Lower leg skin (tissue), 3 donors: ENCODE data around the gene ANGPTL5.

Experiments
- POLR2A ChIP-seq, 2 donors: fragments of 450-650 bp; IDR thresholded peaks; one replicate each; pipeline ENCODE4 v1.6.1; 2016 to 2017; ENCODE audit warnings: antibody characterized with exemption in 2 of 2, mild to moderate bottlenecking in 1 of 2, moderate library complexity in 1 of 2
- TF ChIP-seq, protein P1 (sequence below), 3 donors: fragments of 450-650 bp; IDR thresholded peaks; one replicate each; pipeline ENCODE4 v1.5.1; 2016; ENCODE audit warnings: antibody characterized with exemption in 3 of 3, mild to moderate bottlenecking in 3 of 3, moderate library complexity in 2 of 3

DNA sequence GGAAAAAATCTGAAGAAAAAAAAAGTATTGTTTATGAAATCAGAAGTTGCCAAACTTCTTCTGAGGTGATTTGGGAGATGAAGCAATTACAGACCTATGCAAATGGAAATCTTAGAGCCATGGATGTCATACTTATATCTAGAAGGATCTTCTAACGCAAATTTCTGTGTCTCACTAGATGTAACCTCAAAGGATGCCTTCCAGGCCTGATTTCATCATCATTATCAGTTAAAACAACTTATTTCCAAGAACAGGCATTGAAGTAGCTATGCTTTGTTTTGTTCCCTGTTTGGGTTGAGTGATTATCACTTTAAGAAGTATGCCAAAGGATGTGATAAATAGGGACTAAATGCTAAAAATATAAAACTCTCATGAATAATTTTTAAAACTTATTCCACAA, 43.9 kb upstream of the ANGPTL5 start:
- TF ChIP-seq, protein P1, sequence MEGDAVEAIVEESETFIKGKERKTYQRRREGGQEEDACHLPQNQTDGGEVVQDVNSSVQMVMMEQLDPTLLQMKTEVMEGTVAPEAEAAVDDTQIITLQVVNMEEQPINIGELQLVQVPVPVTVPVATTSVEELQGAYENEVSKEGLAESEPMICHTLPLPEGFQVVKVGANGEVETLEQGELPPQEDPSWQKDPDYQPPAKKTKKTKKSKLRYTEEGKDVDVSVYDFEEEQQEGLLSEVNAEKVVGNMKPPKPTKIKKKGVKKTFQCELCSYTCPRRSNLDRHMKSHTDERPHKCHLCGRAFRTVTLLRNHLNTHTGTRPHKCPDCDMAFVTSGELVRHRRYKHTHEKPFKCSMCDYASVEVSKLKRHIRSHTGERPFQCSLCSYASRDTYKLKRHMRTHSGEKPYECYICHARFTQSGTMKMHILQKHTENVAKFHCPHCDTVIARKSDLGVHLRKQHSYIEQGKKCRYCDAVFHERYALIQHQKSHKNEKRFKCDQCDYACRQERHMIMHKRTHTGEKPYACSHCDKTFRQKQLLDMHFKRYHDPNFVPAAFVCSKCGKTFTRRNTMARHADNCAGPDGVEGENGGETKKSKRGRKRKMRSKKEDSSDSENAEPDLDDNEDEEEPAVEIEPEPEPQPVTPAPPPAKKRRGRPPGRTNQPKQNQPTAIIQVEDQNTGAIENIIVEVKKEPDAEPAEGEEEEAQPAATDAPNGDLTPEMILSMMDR (IDR thresholded peaks at IDR 0.05): no peak
- no peak for TF ChIP-seq POLR2A (IDR thresholded peaks at IDR 0.05)
